ENCODE measurements around the gene FAM184A.

GRCh38 chr6:118921084-118921483, 157.4 kb downstream of the FAM184A start:
- no peak for TF ChIP-seq CTCF (conservative IDR thresholded peaks at IDR 0.05; ENCODE audit: low read length)
- TF ChIP-seq EZH2phosphoT487 (IDR thresholded peaks at IDR 0.05; ENCODE audit: borderline replicate concordance), result no peak

Measured in Loucy (cell line).